Measurements from ENCODE around the gene EML6. TPM values are rescaled to one million over a fixed set of nuclear protein-coding genes. Genes with fewer than 3 reads are reported as not detected.

The EML6 gene
- polyA plus RNA-seq, 2 of the 4 experiments (the other 2 are of a cell fraction): 1.4 to 1.5 TPM

- TF ChIP-seq, protein P1, sequence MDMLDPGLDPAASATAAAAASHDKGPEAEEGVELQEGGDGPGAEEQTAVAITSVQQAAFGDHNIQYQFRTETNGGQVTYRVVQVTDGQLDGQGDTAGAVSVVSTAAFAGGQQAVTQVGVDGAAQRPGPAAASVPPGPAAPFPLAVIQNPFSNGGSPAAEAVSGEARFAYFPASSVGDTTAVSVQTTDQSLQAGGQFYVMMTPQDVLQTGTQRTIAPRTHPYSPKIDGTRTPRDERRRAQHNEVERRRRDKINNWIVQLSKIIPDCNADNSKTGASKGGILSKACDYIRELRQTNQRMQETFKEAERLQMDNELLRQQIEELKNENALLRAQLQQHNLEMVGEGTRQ (IDR thresholded peaks at IDR 0.05): no peak
- no peak for TF ChIP-seq FOSB (CRISPR knock-in tag; IDR thresholded peaks at IDR 0.05)
Observed at GRCh38 chr2:54967759-54968365, 244.4 kb downstream of the EML6 start (continued).

GRCh38 chr2:54968561-54969218, 245.2 kb downstream of the EML6 start:
- ATAC-seq: peak in 1 of 2 experiments; percentile 8; a peak in 2 of 6 replicates
- Histone ChIP-seq H3K4me3 (no peak overlapping the region), H3K9me3 (no peaks in the 10 kb centered on the region), H3K4me2 (no peak overlapping the region), H3K4me1 (no peaks in the 10 kb centered on the region), H3K27ac (no peak overlapping the region)
- DNase-seq (ENCODE audit: low read depth in 1 of 2, low spot score in 1 of 2): no peak
- ChIA-PET POLR2A (no interaction called here), CTCF (interaction anchor here (1.2 to 1.8 kb wide), 5 partner anchors 8 to 207 kb away, joined by 3 to 6 read pairs (median 4); no protein-coding TSS in a partner anchor)
- no peak for TF ChIP-seq HOXB5 (CRISPR knock-in tag; IDR thresholded peaks at IDR 0.05)
- no peak for TF ChIP-seq NR3C1 (IDR thresholded peaks at IDR 0.05)
- 96% methylated on average over 10 of the region's 10 CpGs for WGBS (ENCODE audit: missing lambda C conversion rate)
- no peak for FAIRE-seq

DNA sequence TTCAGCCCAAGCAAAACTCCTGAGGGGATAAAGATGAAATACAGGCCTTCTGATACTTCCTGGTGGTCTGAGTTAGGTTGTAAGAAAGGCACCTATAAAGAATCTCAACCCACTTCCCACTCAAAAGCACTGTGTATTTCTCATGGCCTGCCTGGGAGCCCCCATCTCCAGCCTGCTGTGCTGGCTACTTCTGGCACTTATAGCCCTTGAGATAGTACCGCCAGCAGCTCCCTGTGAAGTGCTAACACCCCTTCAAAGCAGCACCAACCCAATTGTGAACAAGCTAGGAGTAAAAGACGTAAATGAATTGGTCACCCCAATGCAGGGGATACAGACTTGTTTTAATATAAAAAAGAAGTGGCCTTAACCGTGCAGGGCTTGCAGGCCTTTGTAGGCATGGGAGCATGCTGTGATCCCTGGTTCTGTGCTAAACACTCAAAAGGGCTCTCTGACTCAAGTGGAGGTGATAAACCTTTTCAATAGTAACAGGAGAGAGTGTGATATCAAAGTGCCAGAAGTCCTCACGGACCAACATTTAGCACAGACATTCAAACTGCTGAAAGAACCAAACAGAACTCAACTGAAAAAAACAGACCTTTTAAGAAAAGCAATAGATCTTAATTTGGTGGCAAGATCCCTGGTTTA, 246.0 kb downstream of the EML6 start:
- H3K27ac ChIP-seq: no peak overlapping the region
- DNase-seq (ENCODE audit: low read depth in 1 of 2, low spot score in 1 of 2) (no peak), ATAC-seq (no peak), FAIRE-seq (no peak)
- H3K4me2 ChIP-seq: no peak overlapping the region
- H3K4me3 ChIP-seq: no peak overlapping the region
- POLR2A ChIA-PET: no interaction called here
- CTCF ChIA-PET: interaction anchor here (1.1 to 1.8 kb wide), 7 partner anchors 9 to 206 kb away, joined by 3 to 6 read pairs (median 3); no protein-coding TSS in a partner anchor
- TF ChIP-seq JUN (IDR thresholded peaks at IDR 0.05) (no peak), HOXB5 (CRISPR knock-in tag; IDR thresholded peaks at IDR 0.05) (no peak), ZNF302 (CRISPR knock-in tag; IDR thresholded peaks at IDR 0.05) (no peak), TP53 (CRISPR knock-in tag; IDR thresholded peaks at IDR 0.05) (no peak), CBX2 (IDR thresholded peaks at IDR 0.05; ENCODE audit: borderline replicate concordance, low read depth) (no peak), RAD21 (conservative IDR thresholded peaks at IDR 0.05 in 1 of 2, IDR thresholded peaks at IDR 0.05 in 1 of 2) (no peak), PHF8 (IDR thresholded peaks at IDR 0.05; ENCODE audit: borderline replicate concordance, low read depth) (no peak), KDM5A (IDR thresholded peaks at IDR 0.05) (no peak), RCOR1 (IDR thresholded peaks at IDR 0.05; ENCODE audit: low read depth, low read length) (no peak), MAZ (IDR thresholded peaks at IDR 0.05; ENCODE audit: borderline replicate concordance, low read depth, low read length) (no peak), GATA3 (IDR thresholded peaks at IDR 0.05; ENCODE audit: borderline replicate concordance) (no peak), NR3C1 (IDR thresholded peaks at IDR 0.05) (no peak)
- WGBS (ENCODE audit: missing lambda C conversion rate): 82% methylated on average over 4 of the region's 4 CpGs
- H3K9me3 ChIP-seq: no peaks in the 10 kb centered on the region
- H3K4me1 ChIP-seq: no peaks in the 10 kb centered on the region

DNA sequence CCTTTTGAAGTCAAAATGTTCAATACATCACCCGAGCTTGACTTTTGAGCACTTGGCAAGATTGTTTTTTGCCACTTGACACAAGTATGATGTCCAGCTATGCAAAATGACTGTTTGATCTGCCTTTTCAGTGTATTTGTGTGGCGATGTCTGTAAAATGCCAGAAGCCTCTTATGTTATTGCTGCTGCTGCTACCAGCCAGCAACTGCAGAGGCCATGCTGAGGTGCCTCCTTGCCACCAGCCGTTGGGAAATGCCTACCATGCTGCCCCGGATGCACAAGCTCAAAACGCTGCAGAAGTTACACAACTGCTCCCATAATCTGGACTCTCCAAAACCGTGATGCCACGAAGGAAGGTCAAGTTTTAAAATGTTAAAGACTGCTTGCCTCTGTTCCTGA, 246.5 kb downstream of the EML6 start:
- DNase-seq (ENCODE audit: low read depth in 1 of 2, low spot score in 1 of 2) (no peak), ATAC-seq (no peak), FAIRE-seq (no peak)
- ChIA-PET POLR2A (no interaction called here), CTCF (interaction anchor here (0.7 to 1.8 kb wide), 8 partner anchors 9 to 206 kb away, joined by 3 to 6 read pairs (median 3); no protein-coding TSS in a partner anchor)
- Histone ChIP-seq H3K9me3 (no peaks in the 10 kb centered on the region), H3K4me2 (no peak overlapping the region), H3K4me3 (no peak overlapping the region), H3K27ac (no peak overlapping the region), H3K4me1 (no peaks in the 10 kb centered on the region)
- WGBS (ENCODE audit: missing lambda C conversion rate): 95% methylated on average over 7 of the region's 7 CpGs
- TF ChIP-seq MYC (IDR thresholded peaks at IDR 0.05; ENCODE audit: borderline replicate concordance, low read length): no peak
- no peak for TF ChIP-seq ESRRA (IDR thresholded peaks at IDR 0.05; ENCODE audit: borderline replicate concordance, low read length)

Measured in A549 (cell line).